GM21529 (cell line): ENCODE data around the gene SPOCK2.
A peak's percentile ranks its signal among the peaks of the same experiment; 100 is the strongest.
"Not testable (repeated sequence)": the region's sequence is repeated elsewhere in the genome, so short reads cannot be mapped to it uniquely, and the experiment has no call there.

Source experiments
- ATAC-seq: cut with Tn5 transposase; IDR thresholded peaks from one replicate; pipeline ENCODE4 v1.9.1; 2021; ENCODE audit not compliant: unreplicated experiment

Gene SPOCK2, protein sequence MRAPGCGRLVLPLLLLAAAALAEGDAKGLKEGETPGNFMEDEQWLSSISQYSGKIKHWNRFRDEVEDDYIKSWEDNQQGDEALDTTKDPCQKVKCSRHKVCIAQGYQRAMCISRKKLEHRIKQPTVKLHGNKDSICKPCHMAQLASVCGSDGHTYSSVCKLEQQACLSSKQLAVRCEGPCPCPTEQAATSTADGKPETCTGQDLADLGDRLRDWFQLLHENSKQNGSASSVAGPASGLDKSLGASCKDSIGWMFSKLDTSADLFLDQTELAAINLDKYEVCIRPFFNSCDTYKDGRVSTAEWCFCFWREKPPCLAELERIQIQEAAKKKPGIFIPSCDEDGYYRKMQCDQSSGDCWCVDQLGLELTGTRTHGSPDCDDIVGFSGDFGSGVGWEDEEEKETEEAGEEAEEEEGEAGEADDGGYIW

DNA sequence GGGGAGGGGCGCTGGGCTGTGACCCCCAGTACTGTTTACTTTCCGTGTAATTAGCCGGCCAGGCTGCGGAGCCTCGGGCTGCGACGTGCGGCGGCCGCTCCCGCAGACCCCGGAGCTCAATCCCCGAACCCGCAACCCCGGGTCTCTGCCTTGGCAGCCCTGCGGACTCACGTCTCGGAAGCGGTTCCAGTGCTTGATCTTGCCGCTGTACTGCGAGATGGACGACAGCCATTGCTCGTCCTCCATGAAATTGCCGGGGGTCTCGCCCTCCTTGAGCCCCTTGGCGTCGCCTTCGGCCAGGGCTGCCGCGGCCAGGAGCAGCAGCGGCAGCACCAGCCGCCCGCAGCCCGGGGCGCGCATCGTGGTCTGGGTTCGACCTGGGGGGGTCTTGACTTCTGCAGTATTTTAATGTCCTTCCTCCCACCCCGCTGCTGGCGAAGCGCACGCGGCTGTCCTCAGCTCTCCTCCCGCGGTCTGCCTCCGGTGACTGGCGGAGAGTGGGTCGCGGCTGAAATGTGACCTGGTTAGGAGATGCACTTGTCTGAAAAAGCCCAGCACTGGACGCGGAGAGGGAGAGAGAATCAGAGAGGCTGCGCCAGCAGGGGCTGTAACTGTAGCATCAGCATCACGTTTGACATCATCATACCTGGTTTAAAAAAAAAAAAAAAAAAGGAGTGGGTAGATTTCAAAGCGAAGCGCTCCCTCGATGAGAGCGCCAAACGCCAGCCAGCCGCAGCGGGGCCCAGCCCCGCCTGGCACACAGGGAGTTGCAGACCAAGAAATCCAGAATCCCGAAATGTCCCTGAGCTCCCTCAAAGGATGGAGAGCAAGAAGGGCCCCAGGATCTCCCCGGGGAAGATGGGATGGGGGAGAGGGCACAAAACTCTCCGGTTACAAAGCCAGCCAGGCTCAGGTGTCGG lies at the start of gene SPOCK2:
SPOCK2 (minus strand) TSS at position 583 of the 920 bp plus-strand sequence; CDS start at position 360, 223 bp downstream.
- ATAC-seq: no peak

DNA sequence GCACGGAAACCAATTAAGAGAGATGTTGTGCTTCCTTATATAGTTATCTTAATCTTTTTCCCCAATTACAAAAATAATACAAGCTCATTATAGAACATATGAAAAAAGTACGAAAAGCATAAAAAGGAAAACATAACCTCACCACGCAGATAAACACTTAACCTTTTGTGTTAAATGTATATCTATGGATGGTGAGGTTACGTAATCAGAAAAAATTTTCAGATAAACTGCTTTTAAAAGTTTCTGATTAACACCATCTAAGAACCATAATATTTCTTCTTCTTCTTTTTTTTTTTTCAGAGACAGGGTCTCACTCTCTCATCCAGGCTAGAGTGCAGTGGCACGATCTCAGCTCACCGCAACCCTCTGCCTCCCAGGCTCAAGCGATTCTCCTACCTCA lies 49.2 kb upstream of the SPOCK2 start:
- no peak for ATAC-seq

DNA sequence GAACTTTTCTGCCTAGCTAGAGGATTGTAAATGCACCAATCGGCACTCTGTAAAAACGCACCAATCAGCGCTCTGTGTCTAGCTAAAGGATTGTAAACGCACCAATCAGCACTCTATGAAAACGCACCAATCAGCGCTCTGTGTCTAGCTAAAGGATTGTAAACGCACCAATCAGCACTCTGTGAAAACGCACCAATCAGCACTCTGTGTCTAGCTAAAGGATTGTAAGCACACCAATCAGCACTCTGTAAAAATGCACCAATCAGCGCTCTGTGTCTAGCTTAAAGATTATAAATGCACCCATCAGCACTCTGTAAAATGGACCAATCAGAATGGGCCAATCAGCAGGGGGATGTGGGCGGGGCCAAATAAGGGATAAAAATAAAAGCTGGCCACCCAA lies 47.9 kb upstream of the SPOCK2 start:
- ATAC-seq: not testable (repeated sequence)

DNA sequence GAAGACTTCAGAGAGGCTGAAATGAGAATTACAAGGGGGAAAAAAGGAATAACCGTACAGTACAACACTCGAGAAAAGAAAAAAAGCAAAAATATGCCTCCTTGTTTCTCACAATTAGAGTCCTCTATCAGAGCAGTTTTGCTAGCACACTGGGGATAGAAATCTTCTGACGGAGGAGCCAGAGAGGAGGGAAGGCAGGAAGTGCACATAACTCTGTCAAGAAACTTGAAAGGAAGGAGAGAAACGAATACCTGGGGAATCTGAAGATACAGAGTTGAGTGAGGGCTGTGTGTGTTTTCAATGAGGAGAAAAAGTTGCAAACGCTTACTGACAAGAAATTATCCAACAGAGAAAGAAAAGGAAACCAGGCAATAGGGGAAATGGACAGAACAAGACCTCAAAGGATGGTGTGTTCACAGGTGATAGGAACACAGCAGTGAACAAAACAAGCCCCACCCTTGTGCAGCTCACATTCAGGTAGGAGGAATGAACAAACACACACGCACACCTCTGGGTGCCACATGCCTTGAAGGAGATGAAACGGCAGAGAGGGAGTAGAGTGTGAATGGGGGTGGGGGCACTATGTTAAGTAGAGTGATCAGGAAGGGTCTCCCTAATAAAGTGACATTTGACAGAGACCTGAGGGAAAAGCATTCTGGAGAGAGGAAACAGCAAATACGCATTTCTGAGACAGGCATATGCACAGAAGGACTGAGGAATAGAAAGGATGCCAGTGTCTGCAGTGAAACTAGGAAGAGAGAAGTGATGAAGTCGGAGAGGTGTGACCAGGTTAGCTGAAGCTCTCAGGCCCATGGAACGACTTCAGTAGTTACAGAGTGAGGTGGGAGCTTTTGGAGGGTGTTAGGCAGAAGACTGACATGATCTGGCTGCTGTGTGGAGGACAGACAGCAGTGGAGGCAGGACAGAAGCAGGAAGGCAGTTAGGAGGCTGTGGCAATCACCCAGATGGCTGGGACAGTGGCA lies 46.7 kb upstream of the SPOCK2 start:
- no peak for ATAC-seq

DNA sequence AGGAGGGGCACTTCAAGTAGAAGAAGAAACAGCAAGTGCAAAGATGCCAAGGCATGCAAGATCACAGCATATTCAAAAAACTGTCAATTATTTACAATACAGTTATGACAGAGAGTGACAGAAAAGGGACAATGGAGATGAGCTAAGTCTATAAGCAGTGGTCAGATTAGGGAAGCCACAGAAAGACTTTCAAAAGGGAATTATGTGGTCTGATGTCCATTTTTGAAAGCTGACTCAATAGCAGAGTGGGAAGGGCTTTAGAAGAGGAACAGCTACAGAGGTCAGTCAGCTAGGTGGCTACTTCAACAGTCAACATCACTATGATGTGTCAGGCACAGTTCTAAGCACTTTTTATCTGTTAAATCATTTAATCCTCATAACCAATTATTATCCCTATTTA lies 45.2 kb upstream of the SPOCK2 start:
- ATAC-seq: peak; percentile 80

DNA sequence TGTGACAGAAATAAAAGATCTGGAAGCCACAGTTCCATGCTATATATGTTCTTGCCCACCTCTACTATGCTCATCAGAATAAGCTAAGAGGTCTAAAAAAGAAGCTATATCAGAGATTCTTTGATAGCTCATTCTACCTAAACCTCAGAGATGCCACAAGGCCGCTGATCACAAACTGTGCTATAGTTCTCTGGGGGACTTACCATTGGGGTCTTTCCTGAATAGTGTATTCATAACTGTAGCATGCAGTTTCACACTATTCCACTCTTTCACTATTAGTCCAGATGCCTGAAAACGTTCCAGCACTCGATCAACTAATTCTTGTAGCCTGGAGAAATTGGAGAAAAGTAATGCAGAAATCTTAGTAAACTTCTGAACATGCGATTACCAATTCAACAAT lies 44.5 kb upstream of the SPOCK2 start:
- ATAC-seq: no peak

DNA sequence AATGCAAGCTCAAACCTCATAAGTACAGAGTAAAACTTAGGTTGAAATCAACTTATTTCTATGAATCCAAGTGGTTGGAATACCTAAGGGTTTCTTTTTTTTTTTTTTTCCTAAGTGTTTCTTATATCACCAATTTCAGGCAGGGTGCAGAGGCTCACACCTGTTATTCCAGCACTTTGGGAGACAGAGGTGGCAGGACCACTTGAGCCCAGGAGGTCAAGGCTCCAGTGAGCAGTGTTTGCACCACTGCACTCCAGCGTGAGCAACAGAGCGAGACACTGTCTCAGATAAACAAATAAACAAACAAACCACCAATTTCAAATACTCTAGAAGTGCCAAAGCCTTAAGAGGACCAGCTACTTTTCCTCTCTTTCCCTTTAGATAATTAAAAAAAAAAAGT lies 39.2 kb upstream of the SPOCK2 start:
- ATAC-seq: no peak

DNA sequence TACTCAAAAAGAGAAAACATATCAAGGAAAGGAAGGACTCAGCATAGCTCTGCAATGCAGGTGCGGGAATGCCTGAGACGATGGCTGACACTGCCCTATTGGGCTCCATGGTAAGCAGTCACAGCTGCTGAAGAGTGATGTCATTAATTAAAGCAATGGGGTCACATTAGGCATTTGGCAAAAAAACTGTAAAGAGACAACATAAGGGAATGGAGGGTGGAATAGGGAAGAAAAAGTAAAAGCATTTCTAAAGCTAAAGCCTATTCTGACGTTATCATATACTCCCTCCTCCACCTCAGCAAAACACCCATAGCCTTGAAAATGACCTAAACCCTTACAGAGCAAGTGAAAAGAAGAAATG lies 38.5 kb upstream of the SPOCK2 start:
- ATAC-seq: no peak

DNA sequence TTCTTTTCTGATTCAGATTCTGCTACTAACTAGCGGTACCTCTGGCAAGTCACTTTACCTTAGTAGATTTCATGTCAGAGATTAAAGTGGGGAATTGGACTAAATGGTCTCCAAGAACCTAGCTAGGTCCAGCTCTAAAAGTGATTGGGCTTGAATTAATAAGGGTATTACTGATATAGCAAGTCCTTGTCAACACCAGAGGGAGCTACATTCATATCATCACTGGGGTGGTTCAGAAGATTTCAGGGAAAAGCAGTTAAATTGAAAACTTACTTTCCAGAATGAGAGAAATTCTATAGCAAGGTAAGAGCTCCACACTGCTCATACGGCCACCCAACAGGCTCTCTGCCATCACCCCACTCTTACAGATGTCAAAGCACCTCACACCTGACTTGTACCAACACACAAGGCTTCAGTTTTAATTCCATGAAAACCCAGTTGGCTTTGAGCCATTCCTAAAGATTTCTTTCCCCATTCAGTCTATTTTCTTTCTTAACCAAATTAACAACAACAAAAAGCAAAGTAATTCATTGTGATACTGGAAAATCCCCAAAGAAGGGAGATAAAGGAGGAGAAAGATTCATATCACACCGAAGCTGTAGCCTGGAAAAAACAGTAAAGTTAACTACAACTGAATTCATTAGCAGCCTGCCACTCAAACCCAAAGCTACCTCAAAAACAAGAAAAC lies 38.0 kb upstream of the SPOCK2 start:
- ATAC-seq: no peak

DNA sequence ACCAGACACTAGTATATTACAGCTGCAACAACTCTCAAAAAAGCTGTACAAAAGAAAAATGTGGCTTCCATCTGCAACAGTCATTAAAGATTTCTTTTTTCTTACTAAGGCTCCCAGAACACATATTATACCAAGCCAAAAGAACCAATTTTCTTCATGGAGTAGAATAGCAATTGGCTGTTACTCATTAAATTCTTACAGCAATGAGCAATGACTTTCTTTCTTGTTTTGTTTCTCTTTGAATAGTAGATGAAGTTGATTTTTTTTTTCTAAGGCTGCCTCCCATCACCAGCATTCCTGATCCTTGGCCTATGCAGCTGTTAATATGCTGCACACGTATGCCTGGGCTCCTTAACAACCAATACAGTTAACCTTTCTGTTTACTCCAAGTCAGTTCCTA lies 36.6 kb upstream of the SPOCK2 start:
- ATAC-seq: no peak

DNA sequence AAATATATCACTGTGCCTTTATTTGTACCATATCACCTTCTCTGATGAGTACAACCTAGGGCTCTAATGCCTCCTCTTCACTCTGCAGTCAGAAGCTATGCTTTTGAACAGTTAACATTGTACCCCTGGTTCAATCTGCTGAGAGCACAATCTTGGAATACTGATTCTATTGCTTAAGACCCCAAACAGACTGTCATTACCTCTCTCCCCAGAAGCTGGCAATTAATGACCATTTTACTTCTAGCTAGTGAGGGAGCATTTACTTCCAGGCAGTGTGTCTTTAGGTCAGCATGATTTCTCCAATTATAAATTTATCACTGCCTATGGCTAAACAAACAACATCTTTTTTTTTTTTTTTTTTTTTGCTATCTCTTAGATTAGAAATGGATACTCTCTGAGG lies 36.0 kb upstream of the SPOCK2 start:
- ATAC-seq: no peak

DNA sequence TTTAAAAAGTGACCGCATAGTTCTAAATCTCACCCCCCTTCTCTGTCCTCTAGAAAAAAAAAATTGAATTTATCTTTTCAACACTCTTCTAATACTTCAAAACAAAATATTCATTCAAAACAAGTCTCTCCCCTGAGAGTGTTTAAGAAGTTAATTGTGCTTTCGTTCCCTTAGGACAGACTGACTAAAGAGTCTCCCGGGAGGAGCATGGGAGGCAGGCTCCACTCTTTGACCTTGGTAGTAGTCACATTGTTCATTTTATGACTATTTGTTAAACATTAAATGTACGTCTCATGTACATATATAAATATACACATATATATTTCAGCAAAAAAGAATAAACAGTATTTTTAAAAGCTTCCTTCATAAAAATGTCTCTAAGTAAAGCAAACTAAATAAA lies 35.3 kb upstream of the SPOCK2 start:
- ATAC-seq: no peak

DNA sequence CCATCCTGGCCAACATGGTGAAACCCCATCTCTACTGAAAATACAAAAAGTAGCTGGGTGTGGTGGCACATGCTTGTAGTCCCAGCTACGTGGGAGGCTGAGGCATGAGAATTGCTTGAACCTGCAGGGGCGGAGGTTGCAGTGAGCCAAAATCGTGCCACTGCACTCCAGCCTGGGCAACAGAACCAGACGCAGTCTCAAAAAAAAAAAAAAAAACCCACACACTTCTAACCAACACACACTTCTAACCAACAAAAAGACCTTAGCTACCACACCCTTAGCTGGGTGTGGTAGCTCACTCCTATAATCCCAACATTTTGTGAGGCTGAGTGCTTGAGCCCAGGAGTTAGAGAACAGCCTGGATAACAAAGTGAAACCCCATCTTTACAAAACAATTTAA lies 33.9 kb upstream of the SPOCK2 start:
- ATAC-seq: no peak

DNA sequence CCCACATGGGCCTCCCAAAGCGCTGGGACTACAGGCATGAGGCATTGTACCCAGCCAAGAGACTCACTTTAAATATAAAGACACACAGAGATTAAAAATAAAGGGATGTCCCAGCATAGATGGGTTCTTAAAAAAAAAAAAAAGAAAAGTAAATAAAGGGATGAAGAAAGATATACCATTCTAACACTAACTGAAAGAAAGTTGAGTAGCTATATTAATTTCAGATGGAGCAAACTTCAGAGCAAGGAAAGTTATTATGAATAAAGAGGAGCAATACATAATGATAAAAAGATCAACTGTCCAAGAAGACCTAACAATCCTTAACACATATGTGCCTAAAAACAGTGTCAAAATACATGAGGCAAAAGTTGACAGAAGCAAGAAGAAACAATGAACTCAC lies 33.0 kb upstream of the SPOCK2 start:
- no peak for ATAC-seq

DNA sequence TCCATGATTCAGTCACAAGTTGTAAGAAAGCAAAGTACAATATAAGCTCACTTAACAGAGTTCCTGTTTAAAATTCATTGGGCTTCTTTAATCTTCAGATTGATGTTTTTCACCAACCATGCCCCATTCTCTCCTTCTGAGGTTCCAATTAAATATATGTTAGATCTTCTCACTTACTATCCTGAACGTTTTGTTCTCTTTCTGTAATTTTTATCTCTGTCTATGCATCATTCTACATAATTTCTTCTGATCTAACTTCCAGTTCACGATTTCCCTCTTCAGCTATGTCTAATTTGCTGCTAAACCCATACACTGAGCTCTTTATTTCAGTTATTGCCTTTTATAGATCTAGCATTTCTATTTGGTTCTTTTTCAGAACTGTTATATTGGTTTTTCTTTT lies 28.0 kb upstream of the SPOCK2 start:
- no peak for ATAC-seq

DNA sequence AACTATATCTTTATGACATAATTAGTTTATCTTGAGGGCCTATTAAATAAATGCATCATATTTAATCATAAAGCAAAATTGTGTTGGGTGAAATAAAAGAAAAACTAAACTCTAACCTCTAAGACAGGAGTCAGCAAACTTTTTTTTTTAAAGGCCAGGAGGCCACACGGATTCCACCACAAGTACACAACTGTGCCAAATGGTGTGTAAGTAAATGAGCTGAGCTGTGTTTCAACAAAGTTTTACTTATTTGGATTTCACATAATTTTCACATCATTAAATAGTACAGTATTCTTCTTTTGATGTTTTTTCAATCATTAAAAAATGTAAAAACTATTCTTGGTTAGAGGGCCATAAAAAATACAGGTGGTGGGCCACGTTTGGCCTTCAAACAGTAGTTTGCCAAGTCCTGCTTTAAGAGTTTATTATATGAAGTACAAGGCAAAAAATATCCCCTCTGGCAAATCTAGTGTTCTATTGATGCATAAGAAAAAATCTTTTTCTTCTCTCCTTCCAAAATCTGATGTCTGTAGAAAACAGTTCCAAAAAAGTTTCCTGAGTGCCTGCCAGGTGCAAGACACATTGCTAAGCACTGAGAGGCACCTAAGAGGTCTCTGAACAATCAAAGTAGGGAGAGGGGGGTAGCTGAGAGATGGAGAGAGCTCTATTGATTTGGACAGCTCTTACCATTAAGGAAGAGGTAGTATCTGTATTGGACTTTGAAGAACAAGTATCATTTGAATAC lies 26.5 kb upstream of the SPOCK2 start:
- no peak for ATAC-seq

DNA sequence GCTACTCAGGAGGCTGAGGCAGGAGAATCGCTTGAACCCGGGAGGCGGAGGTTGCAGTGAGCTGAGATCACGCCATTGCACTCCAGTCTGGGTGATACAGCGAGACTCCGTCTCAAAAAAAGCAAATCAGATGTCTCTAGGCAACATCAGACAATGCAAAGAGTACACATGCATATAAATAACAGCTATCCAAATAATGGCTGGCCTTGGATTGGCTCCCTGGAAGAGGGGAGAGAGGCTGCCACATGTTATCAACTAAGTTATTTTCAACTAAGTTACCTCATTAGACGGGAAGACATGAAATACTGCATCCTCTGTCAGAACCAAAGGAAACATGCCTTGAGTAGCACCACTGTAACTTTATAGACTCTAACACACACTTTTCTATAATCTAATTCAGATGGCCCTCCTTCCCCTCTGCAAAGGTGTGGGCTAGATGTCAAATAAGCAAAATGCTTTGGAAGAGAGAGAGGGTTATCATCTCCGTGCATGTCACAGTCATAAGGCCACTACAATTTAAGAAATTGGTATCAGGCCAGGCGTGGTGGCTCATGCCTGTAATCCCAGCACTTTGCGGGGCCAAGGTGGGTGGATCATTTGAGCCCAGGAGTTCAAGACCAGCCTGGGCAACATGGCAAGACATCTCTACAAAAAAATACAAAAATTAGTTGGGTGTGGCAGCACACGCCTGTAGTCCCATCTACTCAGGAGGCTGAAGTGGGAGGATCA lies 22.5 kb upstream of the SPOCK2 start:
- no peak for ATAC-seq

DNA sequence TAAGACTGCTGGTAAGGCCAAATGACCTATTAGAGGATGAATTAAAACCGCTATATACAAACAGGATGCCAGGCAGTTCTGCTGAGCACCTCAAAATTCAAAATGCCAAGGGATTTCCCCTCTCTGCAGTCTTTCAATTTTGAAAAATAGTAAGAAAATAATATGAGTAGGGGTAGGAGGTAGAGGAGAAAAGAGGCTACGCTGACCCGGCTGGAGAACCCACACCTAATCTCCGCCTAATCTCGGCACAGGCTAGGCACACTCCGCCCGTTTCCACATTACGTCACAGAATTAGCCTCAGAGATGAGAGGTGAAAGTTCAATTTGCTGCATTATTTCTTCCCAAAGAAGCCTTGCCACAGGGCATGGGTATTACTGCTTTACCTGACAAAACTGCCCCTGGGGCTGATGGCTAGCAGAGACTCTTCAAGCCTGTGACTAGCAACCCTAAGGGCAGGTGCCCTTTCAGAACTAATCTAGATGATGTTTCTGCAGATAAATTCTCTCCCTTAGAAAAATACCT lies 21.3 kb upstream of the SPOCK2 start:
- ATAC-seq: no peak
